GM12892 (cell line): ENCODE measurements around the gene KLRC2.

Experiments
- POLR2A ChIP-seq: IDR thresholded peaks from 2 replicates; pipeline ENCODE4 v1.6.1; 2011; ENCODE audit warnings: low read depth, low read length, control low read depth
- TAF1 ChIP-seq: IDR thresholded peaks from 2 replicates; pipeline ENCODE4 v1.6.1; 2011; ENCODE audit warnings: low read depth, mild to moderate bottlenecking, control low read depth, low read length, borderline replicate concordance

DNA sequence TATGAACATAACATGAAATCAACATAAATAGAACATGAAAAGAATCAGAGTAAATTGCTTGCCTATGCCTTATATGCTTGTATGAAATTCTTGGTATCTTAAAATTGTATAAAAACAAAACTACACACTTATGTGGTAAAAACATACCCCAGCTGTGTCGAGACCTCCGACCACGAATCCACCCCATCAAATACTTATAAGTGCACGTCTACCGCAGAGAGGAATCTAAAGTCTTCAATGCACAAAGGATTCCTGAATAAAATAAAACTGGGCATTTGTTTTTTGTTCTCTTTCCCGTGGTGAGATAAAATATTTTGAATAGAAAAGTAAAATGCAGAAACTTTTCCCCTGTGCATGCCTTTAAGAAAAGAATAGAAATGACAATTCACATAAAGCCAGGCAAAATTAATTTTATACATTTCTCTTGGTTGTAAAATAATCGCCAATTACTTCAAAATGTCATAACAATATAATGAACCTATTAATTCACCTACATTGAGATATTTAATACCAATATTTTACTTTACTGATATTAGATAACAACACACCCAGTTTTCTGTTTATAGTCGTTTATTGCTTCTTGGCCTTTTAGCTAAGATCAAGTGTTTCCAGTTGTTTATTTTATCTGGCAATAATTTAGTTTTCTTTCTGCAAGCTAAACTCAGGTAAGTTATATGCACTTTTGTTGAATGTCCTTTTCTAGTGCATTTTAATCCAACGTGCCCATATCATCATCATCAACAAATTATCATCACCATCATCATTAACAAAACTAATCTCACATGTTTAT, 47.0 kb downstream of the KLRC2 start:
- no peak for TF ChIP-seq TAF1
- TF ChIP-seq POLR2A = no peak
